Measurements from ENCODE around the gene DMD. TPM values are rescaled to one million over a fixed set of nuclear protein-coding genes. Genes with fewer than 3 reads are reported as not detected.

Gene DMD
- total and polyA plus RNA-seq, 4 donors, result 3.9 to 73.8 (median 11.2) TPM

DNA sequence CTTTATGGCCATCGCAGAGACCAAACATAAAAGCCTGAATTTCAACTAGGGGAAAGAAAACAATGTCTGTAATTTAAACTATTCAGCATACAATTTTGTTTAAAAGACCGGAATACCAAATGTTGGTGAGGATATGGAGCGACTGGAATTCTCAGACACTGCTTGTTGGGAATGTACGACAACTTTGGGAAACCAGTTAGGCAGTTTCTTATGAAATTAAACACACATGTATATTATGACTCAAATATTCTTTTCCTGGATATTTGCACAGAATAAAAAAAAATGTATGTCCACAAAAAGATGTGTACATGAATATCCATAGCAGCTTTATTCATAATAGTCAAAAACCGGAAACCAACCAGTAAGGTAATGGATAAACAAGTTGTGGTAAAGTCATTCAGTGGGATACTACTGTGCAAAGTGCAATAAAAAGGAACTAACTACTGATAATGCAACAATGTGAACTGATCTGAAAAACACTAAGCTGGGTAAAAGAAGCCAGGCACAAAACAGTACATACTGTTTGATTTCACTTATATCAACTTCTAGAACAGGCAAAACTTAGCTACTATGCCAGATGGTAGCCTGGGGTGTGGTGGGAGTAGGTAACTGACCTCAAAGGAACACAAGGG is 1986.9 kb downstream of the DMD start:
- TF ChIP-seq, protein P1, sequence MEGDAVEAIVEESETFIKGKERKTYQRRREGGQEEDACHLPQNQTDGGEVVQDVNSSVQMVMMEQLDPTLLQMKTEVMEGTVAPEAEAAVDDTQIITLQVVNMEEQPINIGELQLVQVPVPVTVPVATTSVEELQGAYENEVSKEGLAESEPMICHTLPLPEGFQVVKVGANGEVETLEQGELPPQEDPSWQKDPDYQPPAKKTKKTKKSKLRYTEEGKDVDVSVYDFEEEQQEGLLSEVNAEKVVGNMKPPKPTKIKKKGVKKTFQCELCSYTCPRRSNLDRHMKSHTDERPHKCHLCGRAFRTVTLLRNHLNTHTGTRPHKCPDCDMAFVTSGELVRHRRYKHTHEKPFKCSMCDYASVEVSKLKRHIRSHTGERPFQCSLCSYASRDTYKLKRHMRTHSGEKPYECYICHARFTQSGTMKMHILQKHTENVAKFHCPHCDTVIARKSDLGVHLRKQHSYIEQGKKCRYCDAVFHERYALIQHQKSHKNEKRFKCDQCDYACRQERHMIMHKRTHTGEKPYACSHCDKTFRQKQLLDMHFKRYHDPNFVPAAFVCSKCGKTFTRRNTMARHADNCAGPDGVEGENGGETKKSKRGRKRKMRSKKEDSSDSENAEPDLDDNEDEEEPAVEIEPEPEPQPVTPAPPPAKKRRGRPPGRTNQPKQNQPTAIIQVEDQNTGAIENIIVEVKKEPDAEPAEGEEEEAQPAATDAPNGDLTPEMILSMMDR (IDR thresholded peaks at IDR 0.05; ENCODE audit: control extremely low read depth, extremely low read depth), result no peak
- H3K4me1 ChIP-seq (ENCODE audit: control insufficient read depth in 5 of 5, insufficient read depth in 5 of 5, low read length in 5 of 5), result peaks cover 0 to 5% (median 2%) of the 10 kb centered on the region in 5 donors
- no peak for DNase-seq
- 78 to 85% methylated on average over 5 of the region's 5 CpGs for WGBS, 2 donors
- ATAC-seq (ENCODE audit: insufficient read depth, low FRiP score), result no peak
- peak overlapping the region in 1 of 2 donors; percentile 9 for H3K27ac ChIP-seq (ENCODE audit: low read depth in 1 of 2, low read length in 1 of 2)
- H3K36me3 ChIP-seq (ENCODE audit: control insufficient read depth in 4 of 4, insufficient read depth in 4 of 4, low read length in 4 of 4), result peaks cover 0 to under 1% (median 0%) of the 10 kb centered on the region in 4 donors
- H3K27me3 ChIP-seq (ENCODE audit: control insufficient read depth in 3 of 3, insufficient read depth in 3 of 3, low read length in 2 of 3), result peaks cover 0 to 8% (median 3%) of the 10 kb centered on the region in 3 donors
- H3K4me3 ChIP-seq, result no peak overlapping the region
- H3K9ac ChIP-seq (ENCODE audit: insufficient read depth in 1 of 2, low read length in 2 of 2), result no peak overlapping the region
- no peaks in the 10 kb centered on the region for H3K9me3 ChIP-seq (ENCODE audit: control insufficient read depth in 4 of 4, insufficient read depth in 3 of 4, low read length in 3 of 4)

DNA sequence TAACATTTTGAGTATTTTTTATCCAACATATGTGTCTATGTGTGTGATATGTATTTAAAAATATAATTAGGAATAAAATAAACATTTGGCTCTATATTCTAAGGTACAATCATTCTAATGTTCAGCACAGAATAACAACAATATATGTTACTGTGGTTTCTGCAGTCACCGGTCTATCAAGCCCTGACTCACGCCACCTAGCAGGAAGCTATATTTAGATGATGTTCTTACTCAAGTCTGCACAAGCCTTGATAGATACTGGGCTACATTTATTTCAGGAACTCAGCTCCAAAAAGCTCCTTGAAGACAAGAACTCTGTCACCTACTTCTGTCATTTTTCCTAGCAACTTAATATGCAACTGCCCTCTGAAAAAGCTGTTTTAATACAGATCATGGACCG is 1987.5 kb downstream of the DMD start:
- Histone ChIP-seq H3K36me3 (ENCODE audit: control insufficient read depth in 4 of 4, insufficient read depth in 4 of 4, low read length in 4 of 4) (peaks cover 0 to 2% (median 0%) of the 10 kb centered on the region in 4 donors), H3K4me1 (ENCODE audit: control insufficient read depth in 5 of 5, insufficient read depth in 5 of 5, low read length in 5 of 5) (peaks cover 0 to 5% (median 2%) of the 10 kb centered on the region in 5 donors), H3K4me3 (no peak overlapping the region), H3K9me3 (ENCODE audit: control insufficient read depth in 4 of 4, insufficient read depth in 3 of 4, low read length in 3 of 4) (no peaks in the 10 kb centered on the region), H3K27me3 (ENCODE audit: control insufficient read depth in 3 of 3, insufficient read depth in 3 of 3, low read length in 2 of 3) (peaks cover 0 to 13% (median 3%) of the 10 kb centered on the region in 3 donors), H3K27ac (ENCODE audit: low read depth in 1 of 2, low read length in 1 of 2) (no peak overlapping the region), H3K9ac (ENCODE audit: insufficient read depth in 1 of 2, low read length in 2 of 2) (no peak overlapping the region)
- DNase-seq (no peak), ATAC-seq (ENCODE audit: insufficient read depth, low FRiP score) (no peak)
- WGBS, 2 donors, result 48 to 66% methylated on average over 3 of the region's 3 CpGs
- TF ChIP-seq, protein P1 (IDR thresholded peaks at IDR 0.05; ENCODE audit: control extremely low read depth, extremely low read depth), result no peak

DNA sequence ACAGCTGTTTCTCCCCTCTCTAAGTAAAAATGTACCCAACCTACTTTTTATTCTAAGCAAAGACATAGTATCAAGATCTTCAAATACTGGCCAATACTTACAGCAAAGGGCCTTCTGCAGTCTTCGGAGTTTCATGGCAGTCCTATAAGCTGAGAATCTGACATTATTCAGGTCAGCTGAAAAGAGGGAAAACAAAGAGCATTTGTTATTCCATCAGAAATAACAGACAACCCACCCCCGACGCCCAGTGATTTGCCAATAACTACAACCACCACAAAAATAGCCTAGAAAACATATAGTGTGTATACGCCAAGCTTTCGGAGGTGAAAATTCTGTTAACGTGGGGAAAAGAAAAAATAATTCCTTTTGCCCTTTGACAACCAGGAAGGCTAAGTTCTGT is 1988.4 kb downstream of the DMD start:
- H3K9ac ChIP-seq (ENCODE audit: insufficient read depth in 1 of 2, low read length in 2 of 2), result no peak overlapping the region
- TF ChIP-seq, protein P1 (IDR thresholded peaks at IDR 0.05; ENCODE audit: control extremely low read depth, extremely low read depth), result no peak
- 84 to 89% methylated on average over 6 of the region's 6 CpGs for WGBS, 2 donors

More for the DNA sequence above, 1988.4 kb downstream of the DMD start:
- Histone ChIP-seq H3K9me3 (ENCODE audit: control insufficient read depth in 4 of 4, insufficient read depth in 3 of 4, low read length in 3 of 4) (no peaks in the 10 kb centered on the region), H3K27me3 (ENCODE audit: control insufficient read depth in 3 of 3, insufficient read depth in 3 of 3, low read length in 2 of 3) (peaks cover 0 to 15% (median 3%) of the 10 kb centered on the region in 3 donors), H3K4me3 (no peak overlapping the region), H3K27ac (ENCODE audit: low read depth in 1 of 2, low read length in 1 of 2) (no peak overlapping the region), H3K4me1 (ENCODE audit: control insufficient read depth in 5 of 5, insufficient read depth in 5 of 5, low read length in 5 of 5) (peaks cover 0 to 5% (median 2%) of the 10 kb centered on the region in 5 donors), H3K36me3 (ENCODE audit: control insufficient read depth in 4 of 4, insufficient read depth in 4 of 4, low read length in 4 of 4) (peaks cover 0 to 2% (median 0%) of the 10 kb centered on the region in 4 donors)
- DNase-seq (no peak), ATAC-seq (ENCODE audit: insufficient read depth, low FRiP score) (no peak)

All from lung (tissue), 12 donors.